Endothelial cell of umbilical vein (primary cell): ENCODE data around the gene DLL1. TPM values are rescaled to one million over a fixed set of nuclear protein-coding genes. Genes with fewer than 3 reads are reported as not detected.

Experiments used
- BruUV-seq: library from RNA; stranded (reverse); fragments of 400-500 nt; replicated peaks from 2 replicates; lab custom pipeline; 2021; lab: Mats Ljungman, UMichigan
- CTCF ChIA-PET: fragments of 300-600, 350-600 bp; sonication (Branson Sonifier 250); formaldehyde crosslinking; loops from one replicate; lab custom pipeline; 2021; ENCODE audit warnings: antibody characterized with exemption, inconsistent platforms; lab: Charles Lee
- POLR2A ChIA-PET: fragments of 300-600, 350-600 bp; sonication (Branson Sonifier 250); formaldehyde crosslinking; loops from one replicate; lab custom pipeline; 2021; ENCODE audit warnings: antibody characterized with exemption, inconsistent platforms; lab: Charles Lee
- DNase-seq: peaks from one replicate; pipeline ENCODE4 v3.0.0-alpha.2; 2011; ENCODE audit warnings: low read depth, low spot score
- FAIRE-seq: peaks from 2 replicates; lab custom pipeline; 2011; peaks lifted over from hg19 to GRCh38; lab: Jason Lieb, UNC
- H2AFZ ChIP-seq: 2 replicates; pipeline ENCODE4 v1.6.0; 2012; ENCODE audit warnings: low read depth, low read length, control low read depth, inconsistent platforms
- H3K27ac ChIP-seq: 2 replicates; pipeline ENCODE4 v1.5.1; 2011; ENCODE audit warnings: low read depth, mild to moderate bottlenecking, control low read depth, low read length, moderate library complexity; ENCODE audit not compliant: insufficient read depth
- H3K27me3 ChIP-seq, 2 experiments: 2 replicates each; pipeline versions ENCODE4 v1.6.0 to v1.6.1; 2011; ENCODE audit warnings: low read length in 2 of 2, mixed read lengths in 1 of 2; ENCODE audit not compliant: control insufficient read depth in 2 of 2, insufficient read depth in 2 of 2
- H3K36me3 ChIP-seq, 2 experiments: 2 replicates in 1 of 2; 3 replicates in 1 of 2; pipeline ENCODE4 v1.5.1; 2011; ENCODE audit warnings: low read length in 2 of 2, mild to moderate bottlenecking in 1 of 2, moderate library complexity in 1 of 2; ENCODE audit not compliant: control insufficient read depth in 2 of 2, insufficient read depth in 2 of 2; ENCODE audit errors: extremely low read depth in 1 of 2
- H3K4me1 ChIP-seq: 3 replicates; pipeline ENCODE4 v1.5.1; 2011; ENCODE audit warnings: mild to moderate bottlenecking, low read length; ENCODE audit not compliant: control insufficient read depth, insufficient read depth; ENCODE audit errors: extremely low read depth
- H3K4me2 ChIP-seq: 2 replicates; pipeline ENCODE4 v1.6.1; 2011; ENCODE audit warnings: low read length, control low read depth, mixed read lengths; ENCODE audit not compliant: insufficient read depth
- H3K4me3 ChIP-seq, 3 experiments: fragments of 200-600 bp in 1 of 3; sonication (generic), shearing (Covaris generic) in 1 of 3; replicated peaks in 1 of 3; 2 replicates each; pipeline ENCODE4 v1.5.1; 2011 to 2016; ENCODE audit warnings: control low read depth in 3 of 3, low read length in 3 of 3, mild to moderate bottlenecking in 2 of 3, inconsistent platforms in 1 of 3, low read depth in 1 of 3, moderate library complexity in 1 of 3; ENCODE audit not compliant: insufficient read depth in 1 of 3
- H3K79me2 ChIP-seq: 2 replicates; pipeline ENCODE4 v1.6.0; 2012; ENCODE audit warnings: low read length, inconsistent platforms; ENCODE audit not compliant: control insufficient read depth, insufficient read depth
- H3K9ac ChIP-seq: replicated peaks from 2 replicates; pipeline ENCODE3; 2011; ENCODE audit warnings: low read length, control low read depth; ENCODE audit not compliant: insufficient read depth; ENCODE audit errors: extremely low read depth
- H3K9me1 ChIP-seq: replicated peaks from 3 replicates; pipeline ENCODE4 v1.6.0; 2011; ENCODE audit warnings: mild to moderate bottlenecking, low read length; ENCODE audit not compliant: control insufficient read depth, insufficient read depth; ENCODE audit errors: extremely low read depth
- H3K9me3 ChIP-seq: replicated peaks from 2 replicates; pipeline ENCODE4 v1.5.1; 2012; ENCODE audit warnings: low read length, inconsistent platforms; ENCODE audit not compliant: control insufficient read depth, insufficient read depth
- H4K20me1 ChIP-seq: replicated peaks from 2 replicates; pipeline ENCODE3; 2011; ENCODE audit warnings: mild to moderate bottlenecking, low read length; ENCODE audit not compliant: control insufficient read depth, insufficient read depth; ENCODE audit errors: extremely low read depth
- EZH2 ChIP-seq: IDR thresholded peaks from 2 replicates; pipeline ENCODE4 v1.6.1; 2012; ENCODE audit warnings: borderline replicate concordance, low read depth, mild to moderate bottlenecking, moderate library complexity, low read length, inconsistent platforms; ENCODE audit not compliant: severe bottlenecking
- FOS ChIP-seq: IDR thresholded peaks from 2 replicates; pipeline ENCODE4 v1.6.1; 2011; ENCODE audit warnings: mild to moderate bottlenecking, low read length, moderate library complexity, borderline replicate concordance; ENCODE audit not compliant: insufficient read depth
- GATA2 ChIP-seq: IDR thresholded peaks from 2 replicates; pipeline ENCODE4 v1.7.0; 2011; ENCODE audit warnings: low read depth, mild to moderate bottlenecking, moderate library complexity, mixed read lengths, low read length; ENCODE audit not compliant: insufficient read length, insufficient read depth
- JUN ChIP-seq: IDR thresholded peaks from 2 replicates; pipeline ENCODE4 v1.6.1; 2011; ENCODE audit warnings: borderline replicate concordance, low read depth; ENCODE audit not compliant: insufficient read length, insufficient read depth
- MYC ChIP-seq: IDR thresholded peaks from one replicate; pipeline ENCODE4 v1.6.1; 2011; ENCODE audit warnings: mild to moderate bottlenecking, low read depth, low read length
- POLR2A ChIP-seq: IDR thresholded peaks from 2 replicates; pipeline ENCODE4 v1.6.1; 2012; ENCODE audit warnings: low read depth, mild to moderate bottlenecking, control low read depth, low read length
- POLR2AphosphoS5 ChIP-seq: IDR thresholded peaks from 2 replicates; pipeline ENCODE4 v1.6.1; 2012; ENCODE audit warnings: low read depth, mild to moderate bottlenecking, control low read depth, low read length, moderate library complexity; ENCODE audit not compliant: insufficient read depth
- dilution Hi-C: fragments of 300-500 bp; cut with MboI; formaldehyde crosslinking; loops from one replicate; pipeline ENCODE4 v1.15.0; 2019; ENCODE audit warnings: low sequenced_read_pairs; ENCODE audit not compliant: extremely low pct_ligation_motif_present
- intact Hi-C: fragments of 100-400 bp; cut with micrococcal nuclease; formaldehyde crosslinking; loops from one replicate; pipeline ENCODE4 v1.10.0; 2022
- polyA plus RNA-seq, 4 experiments: library from polyadenylated mRNA; depleted of rRNA in 3 of 4; stranded (reverse) in 3 of 4; unstranded in 1 of 4; fragments of >200 nt; gene quantifications; 2 replicates each; pipeline versions ENCODE4 v1.2.1 to v1.2.3, GENCODE V29; 2011 to 2012; ENCODE audit warnings: missing spikeins in 1 of 4
- total RNA-seq: library from RNA; stranded (reverse); gene quantifications from 2 replicates; pipeline ENCODE4 v1.2.3, GENCODE V29; 2021
- TF ChIP-seq, protein P1 (sequence below): IDR thresholded peaks from 2 replicates; pipeline ENCODE4 v1.6.1; 2011; ENCODE audit not compliant: insufficient read depth, insufficient read length
- TF ChIP-seq, protein P2 (sequence below), 2 donors: IDR thresholded peaks; 1 replicate in 1 of 2; 2 replicates in 1 of 2; pipeline ENCODE4 v1.5.1; 2011; ENCODE audit warnings: low read length in 2 of 2, mild to moderate bottlenecking in 2 of 2, moderate library complexity in 2 of 2, control low read depth in 1 of 2, inconsistent platforms in 1 of 2, low read depth in 1 of 2; ENCODE audit not compliant: insufficient read depth in 1 of 2; ENCODE audit errors: extremely low read depth in 1 of 2

The DLL1 gene
- total and polyA plus RNA-seq, 2 donors (not counting 3 experiments of a cell fraction or from before 2014, with no cell fraction given) = 1.4 to 2.3 TPM

DNA sequence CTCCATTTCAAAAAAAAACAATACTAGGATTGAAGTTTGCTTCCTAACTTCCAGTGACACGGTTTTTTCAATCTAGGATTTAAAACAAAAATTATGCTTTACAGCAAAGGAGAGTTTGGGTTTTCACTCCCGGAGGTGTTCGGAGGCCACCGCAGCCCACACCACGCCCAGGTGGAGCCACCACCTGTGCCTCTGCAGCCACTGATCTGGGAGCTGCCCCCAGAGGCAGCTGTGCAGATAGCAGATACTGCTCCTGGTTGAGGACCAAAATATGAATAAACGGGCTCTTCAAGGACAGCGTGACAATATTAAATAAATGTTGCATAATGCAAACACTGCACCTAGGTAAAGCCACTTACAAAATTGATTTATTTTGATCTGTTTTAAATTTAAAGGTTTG is 30.2 kb downstream of the DLL1 start:
- no peaks in the 10 kb centered on the region for H3K27me3 ChIP-seq
- no peaks in the 10 kb centered on the region for H3K9me3 ChIP-seq
- no peak overlapping the region for H3K27ac ChIP-seq
- DNase-seq = no peak
- no peak overlapping the region for H2AFZ ChIP-seq
- H3K9me1 ChIP-seq = no peaks in the 10 kb centered on the region
- no peaks in the 10 kb centered on the region for H3K36me3 ChIP-seq
- H3K4me2 ChIP-seq = no peak overlapping the region
- BruUV-seq = no TSS peak
- H4K20me1 ChIP-seq = no peaks in the 10 kb centered on the region
- H3K79me2 ChIP-seq = no peaks in the 10 kb centered on the region
- no peak for TF ChIP-seq FOS
- no peak for TF ChIP-seq EZH2
- dilution Hi-C loops = no loop called here
- no peak overlapping the region for H3K4me3 ChIP-seq
- no peak for FAIRE-seq
- intact Hi-C loops = no loop called here
- CTCF ChIA-PET = interaction anchor here (0.8 kb wide), 1 partner anchor 9 kb away, joined by 3 read pairs; no protein-coding TSS in a partner anchor
- no peak overlapping the region for H3K9ac ChIP-seq
- no peaks in the 10 kb centered on the region for H3K4me1 ChIP-seq
- POLR2A ChIA-PET = no interaction called here

DNA sequence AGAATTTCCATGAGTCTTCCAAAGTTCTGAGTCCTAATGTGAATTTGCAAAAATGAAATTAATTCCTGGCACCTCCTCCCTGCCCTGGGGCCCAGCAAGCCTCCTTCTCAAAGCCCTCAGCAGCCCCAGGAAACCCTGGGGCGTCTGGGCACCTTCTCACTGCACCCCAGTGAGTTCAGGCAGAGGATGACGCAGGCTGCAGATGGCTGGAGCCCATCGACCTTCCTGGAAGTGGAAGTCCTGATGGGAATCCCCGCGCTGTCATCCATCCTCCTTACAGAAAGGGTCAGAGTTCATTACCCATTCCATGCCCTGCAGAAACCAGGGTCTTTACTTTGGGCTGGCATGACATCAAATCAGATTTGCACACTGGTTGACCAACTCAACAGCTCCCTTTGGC is 31.6 kb downstream of the DLL1 start:
- DNase-seq (no peak), FAIRE-seq (no peak)

More for the DNA sequence above, 31.6 kb downstream of the DLL1 start:
- H3K9me1 ChIP-seq = no peaks in the 10 kb centered on the region
- H3K79me2 ChIP-seq = no peaks in the 10 kb centered on the region
- no peak overlapping the region for H3K4me3 ChIP-seq
- intact Hi-C loops (no loop called here), dilution Hi-C loops (no loop called here)
- ChIA-PET POLR2A (no interaction called here), CTCF (no interaction called here)
- no peak overlapping the region for H3K27ac ChIP-seq
- TF ChIP-seq MYC (no peak), POLR2A (no peak), EZH2 (no peak), FOS (no peak), GATA2 (no peak), POLR2AphosphoS5 (no peak), JUN (no peak)
- TF ChIP-seq, protein P1, sequence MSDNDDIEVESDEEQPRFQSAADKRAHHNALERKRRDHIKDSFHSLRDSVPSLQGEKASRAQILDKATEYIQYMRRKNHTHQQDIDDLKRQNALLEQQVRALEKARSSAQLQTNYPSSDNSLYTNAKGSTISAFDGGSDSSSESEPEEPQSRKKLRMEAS = no peak
- TF ChIP-seq, protein P2, sequence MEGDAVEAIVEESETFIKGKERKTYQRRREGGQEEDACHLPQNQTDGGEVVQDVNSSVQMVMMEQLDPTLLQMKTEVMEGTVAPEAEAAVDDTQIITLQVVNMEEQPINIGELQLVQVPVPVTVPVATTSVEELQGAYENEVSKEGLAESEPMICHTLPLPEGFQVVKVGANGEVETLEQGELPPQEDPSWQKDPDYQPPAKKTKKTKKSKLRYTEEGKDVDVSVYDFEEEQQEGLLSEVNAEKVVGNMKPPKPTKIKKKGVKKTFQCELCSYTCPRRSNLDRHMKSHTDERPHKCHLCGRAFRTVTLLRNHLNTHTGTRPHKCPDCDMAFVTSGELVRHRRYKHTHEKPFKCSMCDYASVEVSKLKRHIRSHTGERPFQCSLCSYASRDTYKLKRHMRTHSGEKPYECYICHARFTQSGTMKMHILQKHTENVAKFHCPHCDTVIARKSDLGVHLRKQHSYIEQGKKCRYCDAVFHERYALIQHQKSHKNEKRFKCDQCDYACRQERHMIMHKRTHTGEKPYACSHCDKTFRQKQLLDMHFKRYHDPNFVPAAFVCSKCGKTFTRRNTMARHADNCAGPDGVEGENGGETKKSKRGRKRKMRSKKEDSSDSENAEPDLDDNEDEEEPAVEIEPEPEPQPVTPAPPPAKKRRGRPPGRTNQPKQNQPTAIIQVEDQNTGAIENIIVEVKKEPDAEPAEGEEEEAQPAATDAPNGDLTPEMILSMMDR (IDR thresholded peaks at IDR 0.05; ENCODE audit: extremely low read depth in 1 of 2, insufficient read depth in 1 of 2, low read depth in 1 of 2, low read length in 2 of 2) = no peak
- no peaks in the 10 kb centered on the region for H4K20me1 ChIP-seq
- H3K9me3 ChIP-seq = no peaks in the 10 kb centered on the region
- no peaks in the 10 kb centered on the region for H3K4me1 ChIP-seq
- no peak overlapping the region for H2AFZ ChIP-seq
- H3K4me2 ChIP-seq = no peak overlapping the region
- BruUV-seq = no TSS peak
- no peaks in the 10 kb centered on the region for H3K36me3 ChIP-seq
- no peak overlapping the region for H3K9ac ChIP-seq
- no peaks in the 10 kb centered on the region for H3K27me3 ChIP-seq
